ENCODE data around the gene SLC4A1AP. TPM values are rescaled to one million over a fixed set of nuclear protein-coding genes. Genes with fewer than 3 reads are reported as not detected.
A peak's percentile ranks its signal among the peaks of the same experiment; 100 is the strongest.
"Not testable (repeated sequence)": the region's sequence is repeated elsewhere in the genome, so short reads cannot be mapped to it uniquely, and the experiment has no call there.

Gene SLC4A1AP
- total RNA-seq, 6 donors from 2014 or later = 15.8 to 44.0 (median 21.6) TPM

DNA sequence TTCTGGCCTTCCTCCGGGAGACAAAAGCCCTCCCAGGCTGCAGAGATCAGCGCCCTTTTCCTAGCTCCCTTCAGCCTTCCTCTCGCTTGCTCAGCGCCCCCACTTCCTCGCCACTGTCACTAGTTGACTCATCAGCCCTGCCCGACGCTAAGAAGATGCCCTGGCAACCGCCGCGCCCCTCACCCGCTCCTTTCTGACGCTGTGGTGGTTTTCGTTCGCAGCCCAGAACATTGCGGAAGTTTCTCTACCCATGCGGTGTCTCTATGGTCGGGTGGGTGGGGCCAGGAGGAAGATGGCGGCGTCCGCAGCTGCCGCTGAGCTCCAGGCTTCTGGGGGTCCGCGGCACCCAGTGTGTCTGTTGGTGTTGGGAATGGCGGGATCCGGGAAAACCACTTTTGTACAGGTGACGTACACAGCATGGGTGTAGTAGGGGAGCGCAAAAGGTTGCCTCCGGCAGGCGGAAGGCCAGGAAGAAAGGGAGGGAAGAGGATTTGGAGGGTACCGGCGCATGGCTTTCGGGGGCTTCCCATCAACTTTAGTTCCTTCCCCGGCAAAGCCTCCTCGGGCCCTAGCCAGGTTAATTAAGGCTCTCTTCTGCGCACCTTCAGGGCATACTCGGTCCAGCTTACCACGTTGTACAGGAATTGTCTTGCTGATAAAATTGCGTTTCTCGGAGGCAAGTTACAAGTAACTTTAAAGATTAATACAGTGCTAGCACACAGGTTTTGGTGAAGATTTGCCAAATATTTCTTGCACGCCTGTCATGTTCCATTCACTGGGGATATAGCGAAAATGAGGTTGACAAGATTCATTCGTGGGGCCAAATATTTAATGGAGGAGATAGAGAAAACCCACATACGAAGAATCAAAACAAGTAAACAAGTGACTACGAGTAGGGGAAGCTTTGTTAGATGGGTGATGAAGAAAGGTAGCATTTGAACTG, 34.7 kb upstream of the SLC4A1AP start, which contains the start of the genes CCDC121 and GPN1:
CCDC121 (minus strand) TSS at position 246 of the 943 bp plus-strand sequence. CDS start 1,213 bp downstream, outside the sequence.
GPN1 (plus strand) TSS at position 284 of the 943 bp plus-strand sequence; CDS start at position 293, 9 bp downstream.
- no peaks in the 10 kb centered on the region for H3K9me3 ChIP-seq
- H3K27ac ChIP-seq = peak within 1 kb of the TSS; percentile 30 to 85 (median 80)
- 1% methylated on average over 38 to 44 of the region's 44 CpGs for WGBS, 2 donors
- H3K36me3 ChIP-seq = peaks cover 5 to 36% (median 20%) of the 10 kb centered on the region in 4 donors
- peak within 1 kb of the TSS; percentile 46 to 78 (median 66) for H3K4me3 ChIP-seq
- TF ChIP-seq, protein P1, sequence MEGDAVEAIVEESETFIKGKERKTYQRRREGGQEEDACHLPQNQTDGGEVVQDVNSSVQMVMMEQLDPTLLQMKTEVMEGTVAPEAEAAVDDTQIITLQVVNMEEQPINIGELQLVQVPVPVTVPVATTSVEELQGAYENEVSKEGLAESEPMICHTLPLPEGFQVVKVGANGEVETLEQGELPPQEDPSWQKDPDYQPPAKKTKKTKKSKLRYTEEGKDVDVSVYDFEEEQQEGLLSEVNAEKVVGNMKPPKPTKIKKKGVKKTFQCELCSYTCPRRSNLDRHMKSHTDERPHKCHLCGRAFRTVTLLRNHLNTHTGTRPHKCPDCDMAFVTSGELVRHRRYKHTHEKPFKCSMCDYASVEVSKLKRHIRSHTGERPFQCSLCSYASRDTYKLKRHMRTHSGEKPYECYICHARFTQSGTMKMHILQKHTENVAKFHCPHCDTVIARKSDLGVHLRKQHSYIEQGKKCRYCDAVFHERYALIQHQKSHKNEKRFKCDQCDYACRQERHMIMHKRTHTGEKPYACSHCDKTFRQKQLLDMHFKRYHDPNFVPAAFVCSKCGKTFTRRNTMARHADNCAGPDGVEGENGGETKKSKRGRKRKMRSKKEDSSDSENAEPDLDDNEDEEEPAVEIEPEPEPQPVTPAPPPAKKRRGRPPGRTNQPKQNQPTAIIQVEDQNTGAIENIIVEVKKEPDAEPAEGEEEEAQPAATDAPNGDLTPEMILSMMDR (IDR thresholded peaks at IDR 0.05) = no peak
- peak in 3 of 4 donors; percentile 33 to 70 (median 51) for TF ChIP-seq POLR2A (IDR thresholded peaks at IDR 0.05)
- peak; percentile 74 to 86 for TF ChIP-seq POLR2AphosphoS5 (IDR thresholded peaks at IDR 0.05)
- TF ChIP-seq EP300 (IDR thresholded peaks at IDR 0.05) = peak in 1 of 4 donors; percentile 33
- no peaks in the 10 kb centered on the region for H3K27me3 ChIP-seq
- H3K4me1 ChIP-seq = peaks cover 24 to 30% (median 28%) of the 10 kb centered on the region in 4 donors
- DNase-seq (peak; percentile 92 to 94), ATAC-seq (ENCODE audit: low FRiP score in 2 of 2) (peak; percentile 97 to 99)

DNA sequence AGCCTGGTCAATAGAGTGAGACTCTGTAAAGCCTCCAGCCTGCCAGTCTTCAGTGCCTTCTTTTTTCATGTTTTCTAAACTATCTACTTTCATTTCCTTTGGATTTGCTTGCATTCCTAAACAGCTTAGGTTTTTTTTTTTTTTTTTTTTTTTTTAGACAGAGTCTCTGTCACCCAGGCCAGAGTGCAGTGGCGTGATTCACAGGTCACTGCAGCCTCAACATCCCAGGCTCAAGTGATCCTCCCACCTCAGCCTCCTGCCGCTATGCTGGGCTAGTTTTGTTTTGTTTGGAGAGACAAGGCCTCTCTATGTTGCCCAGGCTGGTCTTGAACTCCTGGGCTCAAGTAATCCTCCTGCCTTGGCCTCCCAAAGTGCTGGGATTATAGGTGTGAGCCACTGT, 33.4 kb upstream of the SLC4A1AP start:
- Histone ChIP-seq H3K36me3 (peaks cover 12 to 43% (median 25%) of the 10 kb centered on the region in 4 donors), H3K4me1 (peaks cover 24 to 30% (median 28%) of the 10 kb centered on the region in 4 donors)
- not testable (repeated sequence) for H3K9me3 ChIP-seq; H3K27ac ChIP-seq; ATAC-seq (ENCODE audit: low FRiP score in 2 of 2); H3K4me3 ChIP-seq; DNase-seq; H3K27me3 ChIP-seq
- WGBS, 2 donors = 100% methylated on average over 2 of the region's 2 CpGs

DNA sequence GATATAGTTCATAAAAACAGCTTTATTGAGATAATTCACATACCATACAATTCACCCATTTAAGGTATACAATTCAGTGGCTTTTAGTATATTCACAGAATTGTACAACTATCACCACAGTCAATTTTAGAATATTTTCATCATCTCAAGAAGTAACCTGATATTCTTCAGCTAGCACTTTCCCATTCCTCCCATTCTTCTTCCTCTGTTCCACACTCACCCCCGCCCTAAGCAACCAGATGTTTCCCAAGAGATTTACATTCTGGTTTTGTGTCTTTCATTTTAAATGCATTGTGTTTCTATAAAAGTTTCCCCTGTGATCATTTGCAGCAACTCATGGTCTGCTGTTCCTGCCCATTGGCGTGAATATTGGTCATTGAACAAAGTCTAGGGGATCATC, 29.4 kb upstream of the SLC4A1AP start:
- ATAC-seq (ENCODE audit: low FRiP score in 2 of 2) (no peak), DNase-seq (no peak)
- no peaks in the 10 kb centered on the region for H3K27me3 ChIP-seq
- H3K36me3 ChIP-seq = peaks cover 26 to 83% (median 56%) of the 10 kb centered on the region in 4 donors
- H3K4me3 ChIP-seq = no peak overlapping the region
- no peaks in the 10 kb centered on the region for H3K9me3 ChIP-seq
- no peak overlapping the region for H3K27ac ChIP-seq
- TF ChIP-seq EP300 (IDR thresholded peaks at IDR 0.05) (no peak), POLR2A (IDR thresholded peaks at IDR 0.05) (no peak), POLR2AphosphoS5 (IDR thresholded peaks at IDR 0.05) (no peak)
- TF ChIP-seq, protein P1 (IDR thresholded peaks at IDR 0.05) = no peak
- WGBS, 2 donors = 94 to 100% methylated on average over 2 of the region's 2 CpGs
- peaks cover 8 to 11% (median 9%) of the 10 kb centered on the region in 4 donors for H3K4me1 ChIP-seq

DNA sequence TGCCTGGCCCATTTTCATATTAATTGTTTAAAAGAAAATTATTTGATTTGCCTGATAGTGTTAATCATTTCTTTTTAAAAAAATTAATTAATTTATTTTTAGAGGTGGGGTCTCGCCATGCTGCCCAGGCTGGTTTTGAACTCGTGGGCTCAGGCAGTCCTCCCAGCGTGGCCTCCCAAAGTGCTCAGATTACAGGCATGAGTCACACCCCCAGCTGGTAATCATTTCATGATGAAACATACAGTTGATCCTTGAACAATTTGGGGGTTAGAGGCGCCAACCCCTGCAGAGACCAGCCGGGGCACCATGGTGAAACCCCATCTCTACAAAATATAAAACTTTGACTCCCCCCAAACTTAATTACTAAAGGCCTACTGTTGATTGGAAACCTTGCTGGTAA, 26.9 kb upstream of the SLC4A1AP start:
- ATAC-seq (ENCODE audit: low FRiP score in 2 of 2) (no peak), DNase-seq (no peak)
- 95 to 98% methylated on average over 4 to 5 of the region's 5 CpGs for WGBS, 2 donors
- Histone ChIP-seq H3K27ac (no peak overlapping the region), H3K4me3 (no peak overlapping the region), H3K36me3 (peaks cover 34 to 98% (median 74%) of the 10 kb centered on the region in 4 donors), H3K4me1 (no peaks in the 10 kb centered on the region), H3K9me3 (no peaks in the 10 kb centered on the region), H3K27me3 (no peaks in the 10 kb centered on the region)
- TF ChIP-seq, protein P1 (IDR thresholded peaks at IDR 0.05) = no peak
- TF ChIP-seq POLR2AphosphoS5 (IDR thresholded peaks at IDR 0.05) (no peak), EP300 (IDR thresholded peaks at IDR 0.05) (no peak), POLR2A (IDR thresholded peaks at IDR 0.05) (no peak)

DNA sequence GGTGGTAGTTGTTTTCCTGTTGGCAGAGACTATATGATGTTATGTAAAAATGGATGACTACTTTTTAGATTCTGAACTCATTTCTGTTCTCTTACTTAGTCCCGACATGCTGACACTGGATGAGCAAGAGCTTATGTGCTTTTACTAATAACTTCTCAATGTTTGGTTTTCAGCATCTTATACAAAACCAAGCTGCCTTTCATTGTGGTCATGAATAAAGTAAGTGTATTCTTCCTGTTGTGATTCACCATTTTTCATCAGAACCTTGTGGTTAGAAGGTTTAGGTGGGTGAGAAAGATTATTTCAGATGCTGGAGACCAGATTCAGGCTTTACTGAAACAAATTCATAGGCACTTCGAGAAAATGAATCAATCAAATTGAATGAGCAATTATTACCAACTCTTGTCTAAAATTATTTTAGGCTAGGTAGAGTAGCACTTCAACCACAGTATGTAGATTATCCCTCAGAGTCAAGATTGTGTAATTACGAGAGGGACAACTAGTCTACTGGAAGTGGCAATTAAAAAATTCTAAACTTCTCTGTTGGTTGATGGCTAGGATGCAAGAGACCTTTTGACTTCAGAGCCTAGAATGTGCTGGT, 25.6 kb upstream of the SLC4A1AP start:
- TF ChIP-seq POLR2AphosphoS5 (IDR thresholded peaks at IDR 0.05) (no peak), POLR2A (IDR thresholded peaks at IDR 0.05) (no peak), EP300 (IDR thresholded peaks at IDR 0.05) (no peak)
- TF ChIP-seq, protein P1 (IDR thresholded peaks at IDR 0.05) = no peak

More for the DNA sequence above, 25.6 kb upstream of the SLC4A1AP start:
- H3K27me3 ChIP-seq = no peaks in the 10 kb centered on the region
- H3K4me1 ChIP-seq = no peaks in the 10 kb centered on the region
- H3K4me3 ChIP-seq = no peak overlapping the region
- WGBS, 2 donors = 84 to 88% methylated on average over 3 of the region's 3 CpGs
- H3K27ac ChIP-seq = no peak overlapping the region
- DNase-seq = no peak
- ATAC-seq (ENCODE audit: low FRiP score in 2 of 2) = no peak
- H3K36me3 ChIP-seq = peaks cover 38 to 100% (median 74%) of the 10 kb centered on the region in 4 donors
- no peaks in the 10 kb centered on the region for H3K9me3 ChIP-seq

All from upper lobe of left lung (tissue), 6 donors.